A673 (cell line): ENCODE results near the gene ESPNL.

Experiments used
- EZH2 ChIP-seq: fragments of 200-600 bp; sonication (generic); IDR thresholded peaks from 2 replicates; pipeline ENCODE4 v1.6.1; 2017; ENCODE audit warnings: borderline replicate concordance, low read depth, mild to moderate bottlenecking, mixed read lengths, antibody characterized with exemption, low read length; ENCODE audit not compliant: poor library complexity, severe bottlenecking
- TF ChIP-seq, protein P1 (sequence below): fragments of 300-800, 200-600 bp; sonication (generic); conservative IDR thresholded peaks from 2 replicates; pipeline ENCODE4 v1.5.1; 2017; ENCODE audit warnings: low read depth, mild to moderate bottlenecking, antibody characterized with exemption, low read length, moderate library complexity, mixed read lengths

DNA sequence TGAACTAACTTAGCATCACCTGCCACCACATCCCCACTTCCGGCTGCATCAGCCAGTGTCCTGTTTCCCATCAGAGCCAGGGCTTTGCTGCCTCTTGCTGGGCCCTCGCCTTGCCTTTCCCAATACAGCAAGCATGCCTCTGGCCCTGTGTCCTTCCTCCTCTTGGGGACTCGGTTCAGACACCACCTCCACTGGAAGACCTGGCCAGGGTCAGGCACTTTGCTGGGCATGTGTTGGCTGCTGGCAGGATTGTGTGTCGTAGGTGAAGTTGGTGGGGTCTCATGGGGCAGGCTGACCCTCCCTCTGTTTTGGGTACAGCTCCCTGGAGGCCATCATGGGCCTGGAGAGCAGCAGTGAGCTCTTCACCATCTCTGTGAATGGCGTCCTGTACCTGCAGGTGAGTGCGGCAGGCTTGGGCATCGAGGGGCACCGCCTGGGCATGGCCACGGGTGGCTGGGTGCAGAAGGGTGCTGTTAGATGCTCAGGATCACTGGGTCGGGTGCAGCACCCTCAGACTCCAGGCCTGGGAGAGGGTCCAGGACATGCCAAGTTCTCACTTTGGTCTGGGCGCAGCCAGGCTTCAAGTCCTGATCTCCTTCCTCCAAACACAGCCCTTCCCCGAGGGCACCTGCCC lies 65.3 kb downstream of the ESPNL start:
- TF ChIP-seq, protein P1, sequence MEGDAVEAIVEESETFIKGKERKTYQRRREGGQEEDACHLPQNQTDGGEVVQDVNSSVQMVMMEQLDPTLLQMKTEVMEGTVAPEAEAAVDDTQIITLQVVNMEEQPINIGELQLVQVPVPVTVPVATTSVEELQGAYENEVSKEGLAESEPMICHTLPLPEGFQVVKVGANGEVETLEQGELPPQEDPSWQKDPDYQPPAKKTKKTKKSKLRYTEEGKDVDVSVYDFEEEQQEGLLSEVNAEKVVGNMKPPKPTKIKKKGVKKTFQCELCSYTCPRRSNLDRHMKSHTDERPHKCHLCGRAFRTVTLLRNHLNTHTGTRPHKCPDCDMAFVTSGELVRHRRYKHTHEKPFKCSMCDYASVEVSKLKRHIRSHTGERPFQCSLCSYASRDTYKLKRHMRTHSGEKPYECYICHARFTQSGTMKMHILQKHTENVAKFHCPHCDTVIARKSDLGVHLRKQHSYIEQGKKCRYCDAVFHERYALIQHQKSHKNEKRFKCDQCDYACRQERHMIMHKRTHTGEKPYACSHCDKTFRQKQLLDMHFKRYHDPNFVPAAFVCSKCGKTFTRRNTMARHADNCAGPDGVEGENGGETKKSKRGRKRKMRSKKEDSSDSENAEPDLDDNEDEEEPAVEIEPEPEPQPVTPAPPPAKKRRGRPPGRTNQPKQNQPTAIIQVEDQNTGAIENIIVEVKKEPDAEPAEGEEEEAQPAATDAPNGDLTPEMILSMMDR = no peak
- TF ChIP-seq EZH2 = no peak
